Fibroblast of mammary gland (primary cell): Measurements from ENCODE around the gene IPO11.

Source experiments
- DNase-seq: peaks from one replicate; pipeline ENCODE4 v3.0.0-alpha.2; 2010; ENCODE audit warnings: low read depth
- H3K4me3 ChIP-seq: 2 replicates; pipeline ENCODE4 v1.5.1; 2011; ENCODE audit warnings: low read depth, mild to moderate bottlenecking, low read length, moderate library complexity; ENCODE audit not compliant: control insufficient read depth
- TF ChIP-seq, protein P1 (sequence below): conservative IDR thresholded peaks from 2 replicates; pipeline ENCODE4 v1.5.1; 2011; ENCODE audit warnings: low read depth, low read length, inconsistent platforms; ENCODE audit not compliant: control insufficient read depth, insufficient read depth

The IPO11 gene

DNA sequence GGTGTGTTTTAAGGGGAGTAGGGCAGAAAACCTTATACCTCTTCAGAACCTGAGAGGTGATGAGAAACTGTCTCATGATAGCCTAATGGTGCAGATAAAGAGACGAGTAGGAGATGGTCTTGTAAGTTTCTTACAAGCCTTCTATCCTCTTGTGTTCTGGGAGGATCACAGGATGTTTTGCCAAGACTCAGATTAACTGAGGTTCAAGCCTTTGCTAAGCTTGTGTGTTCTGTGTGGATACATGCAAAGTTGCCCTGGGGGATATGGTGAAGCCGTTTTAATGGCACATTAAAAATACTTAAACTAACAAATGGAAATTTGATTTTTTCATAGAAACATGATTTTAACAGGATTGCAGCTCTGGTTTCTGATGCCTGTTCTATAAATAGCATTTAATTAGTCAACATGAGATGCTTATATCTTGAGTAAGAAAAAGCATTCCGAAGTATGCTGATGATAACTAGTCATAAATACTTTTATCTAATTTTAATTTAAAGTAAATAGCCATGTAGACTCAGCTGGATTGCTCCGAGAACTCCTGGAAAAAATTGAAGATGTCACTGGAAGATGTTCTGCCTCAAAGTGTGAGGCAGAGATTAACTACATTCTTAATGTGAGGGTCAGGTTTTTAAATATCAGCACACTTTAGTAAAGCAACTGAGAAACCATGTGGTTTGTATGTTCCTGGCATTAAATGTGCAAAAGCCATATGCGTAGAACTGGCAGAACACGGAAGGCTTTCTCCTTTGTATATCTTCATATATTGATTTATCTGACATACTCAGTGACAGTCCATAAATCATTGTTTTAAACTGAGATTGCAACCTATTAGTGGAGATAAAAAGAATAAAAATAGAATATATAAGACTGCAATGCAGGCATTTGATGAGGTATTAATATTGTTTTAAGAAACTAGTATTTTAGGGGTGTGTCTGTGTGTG is 53.7 kb downstream of the IPO11 start:
- TF ChIP-seq, protein P1, sequence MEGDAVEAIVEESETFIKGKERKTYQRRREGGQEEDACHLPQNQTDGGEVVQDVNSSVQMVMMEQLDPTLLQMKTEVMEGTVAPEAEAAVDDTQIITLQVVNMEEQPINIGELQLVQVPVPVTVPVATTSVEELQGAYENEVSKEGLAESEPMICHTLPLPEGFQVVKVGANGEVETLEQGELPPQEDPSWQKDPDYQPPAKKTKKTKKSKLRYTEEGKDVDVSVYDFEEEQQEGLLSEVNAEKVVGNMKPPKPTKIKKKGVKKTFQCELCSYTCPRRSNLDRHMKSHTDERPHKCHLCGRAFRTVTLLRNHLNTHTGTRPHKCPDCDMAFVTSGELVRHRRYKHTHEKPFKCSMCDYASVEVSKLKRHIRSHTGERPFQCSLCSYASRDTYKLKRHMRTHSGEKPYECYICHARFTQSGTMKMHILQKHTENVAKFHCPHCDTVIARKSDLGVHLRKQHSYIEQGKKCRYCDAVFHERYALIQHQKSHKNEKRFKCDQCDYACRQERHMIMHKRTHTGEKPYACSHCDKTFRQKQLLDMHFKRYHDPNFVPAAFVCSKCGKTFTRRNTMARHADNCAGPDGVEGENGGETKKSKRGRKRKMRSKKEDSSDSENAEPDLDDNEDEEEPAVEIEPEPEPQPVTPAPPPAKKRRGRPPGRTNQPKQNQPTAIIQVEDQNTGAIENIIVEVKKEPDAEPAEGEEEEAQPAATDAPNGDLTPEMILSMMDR, result no peak
- DNase-seq, result peak; percentile 28
- no peak overlapping the region for H3K4me3 ChIP-seq

DNA sequence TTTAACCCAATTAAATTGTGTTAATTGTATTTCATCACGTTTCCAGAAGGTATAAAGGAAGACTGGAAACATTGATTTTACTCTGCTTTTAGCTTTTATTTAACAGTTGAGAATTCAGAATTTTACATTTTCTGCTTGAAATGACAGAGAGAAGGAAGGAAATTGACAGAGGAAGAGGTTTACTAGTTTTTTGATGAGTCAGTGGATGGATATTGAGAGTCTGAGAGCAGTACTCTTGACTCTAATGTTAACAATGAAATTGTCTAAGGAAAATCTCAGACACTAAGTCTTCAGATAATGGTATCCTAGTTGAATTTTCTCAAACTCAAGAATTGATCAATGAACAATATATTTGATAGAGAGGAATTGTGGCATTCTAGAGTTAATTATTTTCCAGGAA is 60.6 kb downstream of the IPO11 start:
- TF ChIP-seq, protein P1, result no peak
- peak; percentile 21 for DNase-seq
- H3K4me3 ChIP-seq, result no peak overlapping the region

DNA sequence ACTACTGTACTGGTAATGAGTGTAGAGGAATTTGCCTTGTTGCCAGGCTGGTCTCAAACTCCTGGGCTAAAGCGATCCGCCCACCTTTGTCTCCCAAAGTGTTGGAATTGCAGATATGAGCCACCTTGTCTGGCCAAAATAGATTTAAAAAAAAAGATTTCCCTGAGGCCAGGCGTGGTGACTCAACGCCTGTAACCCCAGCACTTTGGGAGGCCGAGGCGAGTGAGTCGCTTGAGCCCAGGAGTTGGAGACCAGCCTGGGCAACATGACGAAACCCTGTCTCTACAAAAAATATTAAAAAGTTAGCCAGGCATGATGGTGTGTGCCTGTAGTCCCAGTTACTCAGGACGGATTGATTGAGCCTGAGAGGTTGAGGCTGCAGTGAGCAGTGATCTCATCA is 62.5 kb downstream of the IPO11 start:
- H3K4me3 ChIP-seq, result no peak overlapping the region
- DNase-seq, result peak; percentile 82

DNA sequence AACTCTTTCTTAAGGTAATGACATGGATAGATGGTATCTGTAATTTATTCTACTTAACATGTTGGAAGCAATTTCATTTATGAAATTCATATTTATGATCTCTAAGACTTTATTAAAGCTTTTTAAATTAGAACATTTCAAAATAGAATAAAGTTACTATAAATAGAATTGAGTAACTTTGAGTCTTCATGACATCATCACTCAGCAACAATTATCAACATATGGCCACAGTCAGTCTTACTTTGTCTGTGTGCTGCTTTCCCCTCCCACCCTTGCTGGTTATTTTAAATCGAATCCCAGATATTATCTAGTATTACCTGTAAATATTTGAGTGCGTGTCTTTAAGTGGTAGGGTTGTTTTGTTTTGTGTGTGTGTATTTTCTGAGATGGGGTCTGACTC is 65.2 kb downstream of the IPO11 start:
- no peak overlapping the region for H3K4me3 ChIP-seq
- TF ChIP-seq, protein P1, result no peak
- peak; percentile 72 for DNase-seq

More for the DNA sequence above, 62.5 kb downstream of the IPO11 start:
- TF ChIP-seq, protein P1, result no peak

DNA sequence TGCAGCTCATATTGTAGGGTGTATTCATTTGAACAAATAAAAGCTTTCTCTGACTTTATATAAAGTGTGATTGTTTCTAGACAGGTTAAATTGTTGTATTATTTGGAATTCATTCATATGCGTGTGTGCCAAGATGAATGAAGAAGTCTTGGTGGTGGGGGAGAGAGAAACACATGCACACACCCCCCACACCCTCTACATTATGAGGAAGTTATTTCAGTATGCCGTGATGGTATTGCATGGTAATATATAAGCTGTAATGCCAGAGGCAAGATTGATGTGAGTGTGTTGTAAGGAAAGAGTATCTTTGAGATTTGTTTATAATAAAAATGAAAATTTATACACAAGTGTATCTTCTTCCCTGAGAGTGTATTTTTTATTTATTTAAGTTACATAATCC is 71.0 kb downstream of the IPO11 start:
- TF ChIP-seq, protein P1, result no peak
- DNase-seq, result no peak
- H3K4me3 ChIP-seq, result no peak overlapping the region

DNA sequence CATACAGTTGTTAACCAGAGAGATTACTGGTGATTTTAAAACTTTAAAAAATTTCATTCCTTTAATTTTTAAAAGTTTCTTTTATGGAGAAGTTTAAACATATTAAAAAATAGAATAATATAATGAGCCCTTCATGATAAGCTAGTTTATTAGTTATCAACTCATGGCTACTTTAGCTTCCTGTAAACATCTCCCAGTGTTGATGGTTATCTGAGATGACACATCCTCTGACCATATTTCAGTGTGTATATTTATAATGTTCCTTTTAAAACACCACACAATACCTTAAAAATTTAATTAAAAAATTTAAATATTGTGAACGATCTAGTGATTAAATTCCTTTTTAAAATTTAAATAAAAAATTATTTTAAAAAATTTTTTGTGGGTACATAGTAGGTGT is 74.1 kb downstream of the IPO11 start:
- TF ChIP-seq, protein P1, result no peak
- DNase-seq, result no peak
- H3K4me3 ChIP-seq, result no peak overlapping the region

DNA sequence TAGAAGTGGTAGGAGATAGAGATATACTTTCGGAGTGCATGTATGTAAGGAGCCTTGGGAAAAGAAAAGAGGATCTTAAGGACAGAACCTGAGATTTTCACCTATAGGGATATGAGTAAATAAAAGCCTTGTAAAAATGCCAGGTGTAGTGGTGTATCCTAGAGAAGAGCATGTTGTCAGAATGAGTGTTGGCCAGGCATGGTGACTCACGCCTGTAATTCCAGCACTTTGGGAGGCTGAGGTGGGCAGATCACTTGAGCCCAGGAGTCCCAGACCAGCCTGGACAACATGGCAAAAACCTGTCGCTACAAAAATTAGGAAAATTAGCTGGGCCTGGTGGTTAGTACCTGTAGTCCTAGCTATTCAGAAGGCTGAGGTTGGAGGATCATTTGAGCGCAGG is 76.0 kb downstream of the IPO11 start:
- DNase-seq, result no peak
- TF ChIP-seq, protein P1, result no peak
- no peak overlapping the region for H3K4me3 ChIP-seq
